Stimulated activated CD4-positive, alpha-beta T cell treated with anti-CD3 and anti-CD28 coated beads, Interleukin-4, amount 100 ng/mL, for 48 hours (primary cell): ENCODE results near the gene PABPN1L.

Experiments
- DNase-seq, 2 donors: peaks; one replicate each; pipeline ENCODE4 v3.0.0-alpha.2; 2020; ENCODE audit warnings: low read depth in 2 of 2

PABPN1L gene, protein sequence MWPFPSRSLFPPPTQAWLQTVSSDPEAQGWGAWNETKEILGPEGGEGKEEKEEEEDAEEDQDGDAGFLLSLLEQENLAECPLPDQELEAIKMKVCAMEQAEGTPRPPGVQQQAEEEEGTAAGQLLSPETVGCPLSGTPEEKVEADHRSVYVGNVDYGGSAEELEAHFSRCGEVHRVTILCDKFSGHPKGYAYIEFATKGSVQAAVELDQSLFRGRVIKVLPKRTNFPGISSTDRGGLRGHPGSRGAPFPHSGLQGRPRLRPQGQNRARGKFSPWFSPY

DNA sequence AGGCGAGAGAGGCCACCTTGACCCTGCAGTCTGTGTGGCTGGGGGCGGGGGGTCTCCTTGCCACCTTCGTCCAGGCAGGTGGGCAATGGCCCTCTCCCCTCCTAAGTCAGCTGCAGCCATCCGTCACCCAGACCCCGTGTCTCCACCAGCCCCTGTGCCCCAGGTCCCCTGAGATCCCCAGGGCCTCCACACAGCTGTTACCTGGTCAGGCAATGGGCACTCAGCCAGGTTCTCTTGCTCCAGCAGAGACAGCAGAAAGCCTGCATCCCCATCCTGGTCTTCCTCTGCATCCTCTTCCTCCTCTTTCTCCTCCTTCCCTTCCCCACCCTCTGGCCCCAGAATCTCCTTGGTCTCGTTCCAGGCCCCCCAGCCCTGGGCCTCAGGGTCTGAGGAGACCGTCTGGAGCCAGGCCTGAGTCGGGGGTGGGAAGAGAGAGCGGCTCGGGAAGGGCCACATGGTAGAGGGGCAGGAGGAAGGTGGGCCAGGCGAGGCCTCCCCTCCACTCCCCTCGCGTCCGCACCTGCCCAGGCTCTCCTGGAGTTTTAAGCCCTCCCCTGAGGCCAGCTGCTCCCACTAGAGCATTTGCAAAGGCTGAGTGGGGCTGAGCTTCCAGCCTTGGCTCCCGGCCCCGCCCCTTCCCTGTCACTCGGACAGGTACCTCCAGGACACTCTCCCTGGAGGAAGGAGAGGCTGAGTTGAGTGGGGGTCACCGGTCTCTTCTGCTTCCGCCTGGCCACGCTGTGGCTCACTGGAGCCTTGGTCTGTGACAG lies at the start of gene PABPN1L:
Gene PABPN1L, minus strand, starts transcription at position 510 of the 770 bp plus-strand sequence. Its CDS starts 54 bp downstream, at position 456.
- DNase-seq, result no peak

DNA sequence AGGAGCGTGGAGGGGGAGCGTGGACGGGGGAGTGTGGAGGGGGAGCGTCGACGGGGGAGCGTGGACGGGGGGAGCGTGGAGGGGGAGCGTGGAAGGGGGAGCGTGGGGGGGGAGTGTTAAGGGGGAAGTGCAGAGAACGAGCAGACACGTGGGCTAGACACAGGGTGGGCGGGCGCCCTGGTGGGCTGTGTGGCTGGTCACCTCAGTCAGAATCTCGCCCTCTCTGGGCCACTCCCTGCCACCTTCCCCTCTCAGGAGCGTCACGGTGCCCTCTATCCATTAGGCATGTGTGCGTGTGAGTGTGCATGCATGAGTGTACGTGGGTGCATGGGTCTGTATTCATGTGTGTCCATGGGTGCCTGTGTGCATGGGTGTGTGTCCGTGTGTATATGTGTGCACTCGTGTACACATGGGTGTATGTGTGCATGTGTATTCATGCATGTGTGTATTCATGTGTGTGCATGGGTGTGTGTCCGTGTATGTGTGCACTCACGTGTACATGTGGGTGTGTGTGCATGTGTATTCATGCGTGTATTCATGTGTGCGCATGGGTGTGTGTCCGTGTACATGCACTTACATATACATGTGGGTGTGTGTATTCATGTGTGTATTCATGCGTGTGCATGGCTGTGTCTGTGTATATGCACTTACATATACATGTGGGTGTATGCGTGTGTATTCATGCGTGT lies 49.3 kb upstream of the PABPN1L start:
- no peak for DNase-seq

DNA sequence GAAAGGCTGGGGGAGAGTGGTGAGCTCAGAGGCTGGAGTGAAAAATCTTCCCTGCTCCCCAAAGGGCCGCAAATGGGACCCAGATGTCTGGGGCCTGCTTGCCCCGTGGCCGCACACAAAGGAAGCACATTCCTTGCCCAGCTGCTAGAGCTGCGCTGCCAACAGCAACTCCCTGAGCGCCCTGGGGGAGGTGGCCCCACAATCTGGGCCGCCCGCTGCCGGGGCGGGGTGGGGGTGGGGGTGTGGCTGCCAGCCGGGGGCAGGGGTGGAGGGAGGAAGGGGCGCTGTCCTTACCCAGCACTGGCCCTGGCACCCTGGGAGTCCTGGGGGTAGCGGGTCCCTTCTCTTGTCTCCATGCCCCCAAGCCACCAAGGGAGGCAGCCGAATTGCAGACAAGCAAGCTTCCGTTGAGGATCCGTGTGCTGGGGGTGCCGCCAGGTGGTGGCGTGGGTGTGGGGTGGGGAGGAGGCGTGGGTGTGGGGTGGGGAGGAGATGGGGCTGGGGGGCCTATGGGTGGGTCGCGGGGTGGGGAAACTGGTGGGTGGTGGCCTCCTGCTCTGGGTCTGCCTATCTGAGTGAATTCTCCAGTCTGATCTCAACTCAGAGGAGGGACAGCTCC lies 48.4 kb upstream of the PABPN1L start:
- no peak for DNase-seq

DNA sequence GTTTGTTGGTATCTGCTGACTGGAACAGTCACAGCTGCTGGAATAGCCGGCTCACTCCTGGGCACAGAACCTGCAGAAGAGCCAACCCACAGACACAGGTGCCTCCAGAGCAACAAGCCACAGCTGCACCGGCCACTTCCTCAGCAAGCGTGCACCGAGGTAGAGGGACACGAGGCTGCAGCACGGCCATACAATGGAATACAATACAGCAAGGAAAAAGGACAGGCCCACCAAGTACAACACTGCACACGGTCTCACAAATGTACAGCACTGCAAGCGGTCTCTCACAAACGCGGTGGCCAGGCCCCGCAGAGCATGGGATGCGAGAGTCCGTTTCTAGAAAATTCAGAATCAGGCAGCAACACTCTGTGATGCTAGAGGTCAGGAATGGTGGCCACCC lies 47.4 kb upstream of the PABPN1L start:
- no peak for DNase-seq

DNA sequence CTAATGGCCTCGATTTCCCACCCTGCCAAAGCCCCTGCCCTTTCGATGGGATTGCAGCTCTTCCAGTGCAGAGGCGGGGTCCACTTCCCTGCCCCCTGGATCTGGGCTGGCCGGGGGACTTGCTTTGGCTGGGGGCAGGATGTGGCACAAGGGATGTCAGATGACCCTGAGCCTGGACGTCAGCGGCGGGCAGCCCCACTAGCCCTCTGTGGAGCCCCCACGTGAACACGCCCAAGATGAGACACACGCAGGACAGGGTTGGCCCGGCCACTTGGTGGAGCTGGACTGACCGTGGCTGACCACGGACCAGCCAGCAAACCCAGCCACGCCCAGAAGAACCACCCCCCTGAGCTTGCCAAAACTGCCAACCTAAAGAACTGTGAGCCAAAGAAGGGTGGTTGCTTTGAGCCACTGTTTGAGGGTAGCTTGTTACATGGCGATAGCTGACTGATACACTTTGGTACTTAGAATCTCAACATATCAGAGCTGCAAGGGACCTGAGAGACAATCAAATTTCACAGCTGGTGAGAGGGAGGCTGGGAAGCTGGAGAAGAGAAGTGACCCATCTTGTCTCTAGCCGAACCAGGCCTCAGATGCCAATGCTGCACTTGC lies 46.6 kb upstream of the PABPN1L start:
- DNase-seq, result no peak

DNA sequence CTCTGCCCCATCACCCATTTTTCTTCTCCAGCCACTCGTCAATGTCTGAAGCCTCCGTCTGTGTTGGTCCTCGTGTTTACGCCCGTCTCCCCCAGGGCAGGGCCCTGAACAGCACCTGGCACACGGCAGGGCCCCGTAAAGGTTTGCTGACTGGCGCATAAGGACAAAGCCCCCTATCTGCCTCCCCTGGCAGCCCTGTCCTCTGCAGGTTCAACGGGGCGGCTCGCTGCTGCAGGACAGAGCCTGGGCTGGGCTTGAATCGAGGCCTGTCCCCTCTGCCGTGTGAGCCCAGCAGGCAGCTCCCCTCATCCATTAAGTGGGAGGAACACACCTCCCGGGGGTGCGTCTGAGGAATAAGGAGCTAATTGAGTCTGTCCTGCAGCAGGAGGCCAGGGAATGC lies 46.1 kb upstream of the PABPN1L start:
- DNase-seq, result no peak

DNA sequence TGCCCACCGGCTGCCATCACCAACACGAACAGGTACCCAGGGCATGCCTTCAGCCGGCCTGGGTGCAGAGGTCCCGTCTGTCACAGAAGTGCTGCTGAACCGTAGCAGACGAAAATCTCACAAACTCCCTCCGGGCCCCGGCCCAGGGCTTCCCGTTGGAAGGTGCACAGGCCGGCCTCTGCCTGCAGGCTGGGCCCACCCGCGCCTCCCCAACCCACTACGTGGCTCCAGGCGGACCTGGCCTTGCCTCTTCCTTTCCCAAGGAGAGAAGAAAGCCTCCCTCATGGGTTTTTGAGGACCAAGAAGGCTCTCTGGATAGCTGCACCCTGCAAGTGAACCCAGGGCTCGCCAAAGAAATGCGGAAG lies 45.5 kb upstream of the PABPN1L start:
- DNase-seq, result no peak

DNA sequence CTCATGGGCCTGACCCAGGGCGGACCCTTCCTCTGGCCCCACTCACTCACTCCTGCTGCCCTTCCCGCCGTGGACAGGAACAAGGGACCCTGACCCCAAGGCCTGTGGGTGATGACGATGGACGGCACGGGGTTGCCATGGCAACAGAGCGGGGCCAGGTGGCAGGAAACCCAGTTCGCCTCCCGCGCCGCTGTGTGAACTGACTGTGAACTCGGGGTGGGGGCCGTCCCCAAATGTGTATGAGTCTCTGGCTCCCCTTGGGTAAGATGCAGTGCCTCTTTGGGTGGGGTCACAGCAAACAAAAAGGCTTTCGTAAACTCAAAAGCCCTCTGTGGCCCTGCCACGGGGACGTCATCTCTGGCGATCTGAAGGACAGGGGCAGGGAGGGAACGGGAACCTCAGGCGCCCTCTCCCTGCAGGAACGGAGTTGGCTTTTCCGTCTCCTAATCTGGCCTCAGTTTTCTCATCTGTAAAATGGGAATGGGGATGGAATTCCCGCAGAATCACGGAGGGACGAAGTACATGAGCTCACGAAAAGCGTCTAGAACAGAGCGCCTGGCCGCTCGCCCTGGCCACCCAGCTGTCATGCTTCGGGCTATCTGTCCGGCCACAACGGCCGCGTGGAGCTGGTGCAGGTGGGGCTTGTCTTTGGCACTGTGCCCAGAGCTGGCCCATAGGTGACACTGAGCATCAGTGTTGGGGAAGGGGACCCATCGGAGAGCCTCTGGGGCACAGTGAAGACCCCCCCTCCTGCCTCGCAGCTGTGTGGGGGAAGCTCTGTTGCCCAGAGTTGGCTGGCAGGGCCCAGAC lies 44.9 kb upstream of the PABPN1L start:
- DNase-seq, result no peak

DNA sequence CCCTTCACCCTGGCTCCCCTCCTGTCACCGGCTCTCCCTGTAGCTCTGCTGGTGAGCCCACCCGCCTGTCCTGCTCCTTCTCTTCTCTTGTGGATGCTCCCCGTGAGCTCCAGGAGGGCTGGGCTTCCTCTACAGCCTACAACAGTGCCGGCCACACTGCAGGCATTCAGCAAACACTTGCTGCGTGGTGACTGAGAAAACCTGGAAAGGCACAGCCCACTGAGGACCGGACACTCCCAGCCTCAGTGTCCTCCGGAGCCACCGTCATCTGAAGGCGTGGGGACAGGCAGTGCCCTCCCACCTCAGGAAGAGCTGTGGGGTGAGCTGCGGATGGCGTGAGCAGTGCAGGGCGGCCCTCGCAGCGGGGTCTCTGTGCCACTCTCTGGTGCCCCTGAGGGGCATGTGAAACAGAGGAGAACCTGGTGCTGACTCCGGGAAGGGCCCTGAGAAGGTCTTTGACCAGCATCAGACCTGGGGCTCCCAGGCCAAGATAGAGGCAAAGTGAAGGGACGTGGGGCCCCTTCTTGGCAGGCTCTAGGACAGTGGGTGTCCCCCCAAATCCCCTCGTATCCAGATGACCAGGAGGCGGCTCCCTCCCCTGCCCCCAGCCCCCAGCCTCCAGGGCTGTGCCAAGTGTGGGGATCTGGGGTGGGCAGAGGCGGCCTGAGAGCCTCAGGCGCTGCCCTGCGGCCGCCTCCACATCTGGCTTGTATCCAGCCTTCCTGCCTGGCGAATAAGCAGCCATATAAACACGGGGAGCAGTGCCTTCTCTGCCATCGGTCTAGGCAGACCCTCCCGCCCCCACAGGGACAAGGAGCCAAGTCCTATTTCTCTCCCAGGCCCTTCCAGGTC lies 44.0 kb upstream of the PABPN1L start:
- no peak for DNase-seq

DNA sequence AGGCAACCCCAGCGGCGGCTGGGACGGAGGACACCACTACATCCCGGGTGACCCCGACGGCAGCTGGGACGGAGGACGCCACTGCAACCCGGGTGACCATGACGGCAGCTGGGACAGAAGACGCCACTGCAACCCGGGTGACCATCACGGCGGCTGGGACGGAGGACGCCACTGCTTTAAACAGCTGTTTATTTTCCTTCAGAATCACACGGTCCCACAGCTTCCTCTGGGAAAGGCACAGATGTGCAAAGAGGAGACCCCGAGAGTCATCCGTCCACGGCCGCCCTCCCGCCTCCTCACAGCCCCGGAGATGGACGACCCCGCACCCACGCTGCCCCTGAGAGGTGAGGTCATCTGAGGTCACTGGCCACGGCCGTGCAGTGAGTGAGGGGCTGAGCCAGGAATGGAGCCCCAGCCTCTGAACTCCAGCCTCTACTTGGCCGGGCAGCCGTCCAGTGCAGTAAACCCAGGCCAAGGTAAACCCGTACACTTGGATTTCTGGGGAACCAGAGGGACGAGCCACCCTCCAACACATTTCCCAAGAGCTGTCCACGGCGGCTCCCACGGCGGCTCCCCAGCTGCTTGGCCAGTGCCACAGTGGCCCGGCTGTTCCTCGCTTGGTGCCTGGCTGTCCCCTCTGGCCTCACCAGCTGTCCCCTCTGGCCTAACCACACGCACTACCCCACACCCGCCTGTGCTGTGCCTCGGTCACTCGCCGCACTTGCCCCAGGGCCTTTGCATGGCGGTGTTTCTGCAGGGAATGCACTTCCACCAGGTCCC lies 43.2 kb upstream of the PABPN1L start:
- no peak for DNase-seq

DNA sequence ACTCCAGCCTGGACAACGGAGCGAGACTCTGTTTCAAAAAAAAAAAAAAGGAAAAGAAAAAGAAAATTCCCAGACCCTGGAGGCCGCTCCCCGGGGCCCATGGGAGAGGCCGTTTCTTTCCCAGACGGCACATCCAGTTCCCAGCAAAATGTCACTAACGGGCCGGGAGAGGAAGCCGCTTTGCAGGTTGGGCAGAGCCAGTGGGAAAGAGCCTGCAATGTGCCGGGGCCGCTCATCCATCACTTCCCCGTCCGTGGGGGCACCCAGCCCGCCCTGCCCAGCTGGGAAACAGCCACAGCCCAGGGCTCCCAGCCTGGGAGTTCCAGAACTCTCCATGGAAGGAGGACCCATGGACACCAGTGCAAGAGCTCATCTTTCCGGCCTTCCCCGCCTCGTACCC lies 41.8 kb upstream of the PABPN1L start:
- DNase-seq, result no peak

DNA sequence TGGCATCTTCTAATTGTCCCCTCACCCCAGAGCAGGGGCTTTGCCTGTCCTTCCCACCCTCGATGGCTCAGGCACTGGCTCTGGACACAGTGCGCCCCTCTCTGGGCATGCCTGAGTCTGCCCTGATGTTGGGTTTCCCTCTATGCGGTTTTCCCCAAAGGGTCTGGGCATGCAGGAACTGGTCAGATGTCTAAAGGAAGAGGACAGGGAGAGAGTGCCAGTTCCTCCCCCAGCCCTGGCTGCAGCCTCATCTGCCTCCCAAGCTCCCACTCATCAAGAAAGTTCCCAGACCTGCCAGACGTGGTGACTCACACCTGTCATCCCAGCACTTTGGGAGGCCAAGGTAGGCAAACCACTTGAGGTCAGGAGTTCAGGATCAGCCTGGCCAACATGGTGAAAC lies 41.3 kb upstream of the PABPN1L start:
- no peak for DNase-seq

DNA sequence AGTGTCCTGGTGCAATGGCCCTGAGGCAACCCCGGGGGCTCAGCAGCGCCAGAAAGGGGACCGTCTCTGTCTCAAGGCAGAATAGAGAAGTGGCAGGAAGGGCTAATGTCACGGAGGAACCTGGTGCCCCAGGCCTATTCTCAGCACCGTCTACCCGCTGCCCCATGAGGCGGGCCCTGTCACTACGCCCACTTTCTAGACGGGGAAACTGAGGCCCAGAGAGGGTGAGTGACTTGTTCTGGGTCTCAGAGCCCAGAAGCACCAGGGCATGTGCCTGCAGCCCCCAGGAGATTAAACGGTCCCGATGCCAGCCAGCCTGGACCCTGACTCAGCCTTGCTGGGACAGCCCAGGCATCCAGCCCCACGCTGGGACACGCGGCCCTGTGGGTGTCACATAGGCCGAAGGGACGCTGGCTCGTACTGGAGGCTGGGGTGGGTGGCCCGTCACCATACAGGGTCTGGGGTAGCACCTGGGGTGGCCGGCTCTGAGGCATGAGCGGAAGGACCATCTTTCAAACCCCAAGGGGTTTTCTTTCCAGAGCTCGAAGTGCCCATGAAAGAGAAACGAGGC lies 40.2 kb upstream of the PABPN1L start:
- DNase-seq, result no peak

DNA sequence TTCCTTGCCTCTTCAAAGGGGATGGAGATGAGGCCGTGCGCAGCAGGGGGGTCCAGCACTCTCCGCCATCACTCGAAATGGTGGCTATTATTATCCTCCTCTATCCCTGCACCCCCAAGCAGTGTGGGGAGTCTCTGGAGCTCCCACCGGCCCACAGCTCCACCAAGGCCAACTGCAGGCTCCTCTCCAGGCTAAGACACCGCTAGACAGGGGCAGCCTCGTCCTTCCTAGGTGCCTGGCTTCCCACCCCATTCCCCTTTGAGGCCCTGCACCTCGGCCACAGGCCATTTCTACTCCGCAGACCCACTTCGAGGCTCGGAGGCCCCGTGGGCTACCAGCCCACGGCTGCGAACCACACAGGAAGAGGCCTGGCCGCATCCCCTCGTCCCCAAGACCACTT lies 39.6 kb upstream of the PABPN1L start:
- DNase-seq, result no peak

DNA sequence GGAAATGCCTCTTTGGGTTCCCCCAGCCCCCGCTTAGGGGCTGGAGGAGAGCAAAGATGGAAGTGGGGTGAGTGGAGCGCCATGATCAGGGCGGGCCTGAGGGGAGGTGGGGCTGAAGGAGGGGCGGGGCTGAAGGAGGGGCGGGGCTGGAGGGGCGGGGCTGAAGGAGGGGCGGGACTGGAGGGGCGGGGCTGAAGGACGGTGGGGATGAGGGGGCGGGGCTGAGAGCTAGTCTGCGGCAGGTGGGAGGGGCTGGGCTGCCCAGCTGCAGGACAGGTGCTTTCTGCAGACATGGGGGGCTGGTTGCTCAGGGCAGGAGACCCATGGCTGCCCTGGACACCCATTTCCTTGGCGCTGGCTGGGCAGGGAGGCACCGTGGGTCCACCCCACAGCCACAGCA lies 39.1 kb upstream of the PABPN1L start:
- peak in 1 of 2 donors; percentile 12 for DNase-seq

DNA sequence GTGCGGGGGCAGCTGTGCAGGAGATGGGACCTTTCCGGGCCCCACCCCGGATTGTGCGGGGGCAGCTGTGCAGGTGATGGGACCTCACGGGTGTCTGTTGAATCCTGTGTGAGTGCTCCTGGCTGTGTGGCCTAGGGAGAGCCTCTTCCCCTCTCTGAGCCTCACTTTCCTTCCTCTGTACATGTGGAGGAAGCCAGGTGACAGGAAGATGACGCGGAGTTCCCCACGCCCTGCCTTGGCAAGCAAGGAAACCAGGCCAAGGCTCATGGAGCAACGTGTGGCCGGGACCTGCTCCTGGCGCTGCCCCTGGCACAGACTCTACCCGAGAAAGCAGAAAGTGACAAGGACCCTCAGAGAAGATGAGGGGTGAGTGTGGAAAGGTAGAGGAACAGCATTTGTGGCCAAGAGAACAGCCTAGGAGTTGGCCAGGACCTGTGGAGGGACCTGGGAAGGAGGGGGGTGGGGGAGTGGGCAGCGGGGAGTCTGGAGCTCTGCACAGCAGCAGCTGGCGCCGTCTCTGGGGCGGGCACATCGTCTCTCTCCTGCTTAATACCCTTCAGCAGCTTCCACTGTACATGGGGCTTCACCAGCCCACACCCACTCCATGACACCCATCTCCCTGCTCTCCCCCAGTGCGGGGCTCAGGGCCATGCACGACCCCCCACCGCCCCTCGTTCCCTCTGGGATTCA lies 38.4 kb upstream of the PABPN1L start:
- DNase-seq, result no peak

DNA sequence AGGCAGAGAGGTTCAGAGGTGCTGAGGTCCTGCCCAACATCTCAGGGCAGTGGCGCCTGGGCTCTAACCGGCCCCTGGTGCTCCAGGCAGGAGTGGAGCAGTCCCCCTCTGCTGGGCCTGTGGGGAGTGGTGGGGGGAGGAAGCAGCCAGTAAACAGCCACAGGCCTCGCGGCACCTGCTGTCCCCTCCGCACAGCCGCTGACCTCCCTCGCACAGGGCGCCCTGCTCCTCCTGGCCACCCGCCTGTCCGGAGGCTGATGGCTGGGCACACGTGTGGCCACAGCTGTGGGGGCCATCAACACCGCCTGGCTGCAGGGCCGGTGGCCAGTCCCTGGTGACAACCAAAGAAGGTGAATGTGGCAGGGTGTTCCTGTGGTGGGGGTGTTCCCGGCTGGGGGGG lies 36.8 kb upstream of the PABPN1L start:
- no peak for DNase-seq

DNA sequence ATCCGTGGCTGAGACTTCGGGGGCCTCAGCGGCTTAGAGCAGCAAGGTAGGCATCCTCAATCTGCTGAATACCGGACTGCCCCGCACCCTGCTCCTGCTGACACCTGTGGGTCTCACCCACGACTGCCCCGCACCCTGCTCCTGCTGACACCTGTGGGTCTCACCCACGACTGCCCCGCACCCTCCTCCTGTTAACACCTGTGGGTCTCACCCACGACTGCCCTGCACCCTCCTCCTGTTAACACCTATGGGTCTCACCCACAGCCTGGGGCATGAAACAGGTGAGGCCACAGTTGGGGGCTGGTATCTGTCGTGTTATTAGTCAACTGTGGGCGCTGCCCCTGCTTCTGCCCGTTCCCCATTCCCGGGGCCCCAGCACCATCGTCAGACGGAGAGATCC lies 36.3 kb upstream of the PABPN1L start:
- no peak for DNase-seq
